Activated CD4-positive, alpha-beta T cell treated with anti-CD3 and anti-CD28 coated beads, Interleukin-2, Interleukin-6, amounts not matched to agents 100 ng/mL and 50 ng/mL, durations not matched to agents 16 hours and 8 hours (primary cell): ENCODE results near the gene CDK5RAP3.
A peak's percentile ranks its signal among the peaks of the same experiment; 100 is the strongest.
"Not testable (repeated sequence)": the region's sequence is repeated elsewhere in the genome, so short reads cannot be mapped to it uniquely, and the experiment has no call there.

Experiments
- DNase-seq: peaks from one replicate; pipeline ENCODE4 v3.0.0-alpha.2; 2020

The CDK5RAP3 gene

GRCh38 chr17:47980541-47980940, 9.6 kb downstream of the CDK5RAP3 start:
- DNase-seq: no peak

- DNase-seq: peak; percentile 36
These were observed 10.5 kb downstream of the CDK5RAP3 start for GRCh38 chr17:47981462-47981861.

GRCh38 chr17:47982091-47982617, 11.2 kb downstream of the CDK5RAP3 start:
- no peak for DNase-seq

GRCh38 chr17:47982645-47983390, 11.9 kb downstream of the CDK5RAP3 start:
- DNase-seq: no peak

GRCh38 chr17:47983492-47984223, 12.7 kb downstream of the CDK5RAP3 start:
- DNase-seq: no peak

- no peak for DNase-seq
These were observed 15.6 kb downstream of the CDK5RAP3 start for GRCh38 chr17:47986520-47986919.

GRCh38 chr17:47987240-47987835, 16.4 kb downstream of the CDK5RAP3 start:
- DNase-seq: no peak

- DNase-seq: not testable (repeated sequence)
These were observed 17.5 kb downstream of the CDK5RAP3 start for GRCh38 chr17:47988445-47988844.

- DNase-seq: no peak
These were observed 18.2 kb downstream of the CDK5RAP3 start for GRCh38 chr17:47989159-47989558.

GRCh38 chr17:47989700-47990099, 18.8 kb downstream of the CDK5RAP3 start:
- no peak for DNase-seq

- DNase-seq: no peak
These were observed 20.2 kb downstream of the CDK5RAP3 start for GRCh38 chr17:47990962-47991731.

- DNase-seq: no peak
These were observed 21.3 kb downstream of the CDK5RAP3 start for GRCh38 chr17:47992216-47992615.

GRCh38 chr17:47993031-47993564, 22.2 kb downstream of the CDK5RAP3 start:
- DNase-seq: no peak

- DNase-seq: no peak
These were observed 23.1 kb downstream of the CDK5RAP3 start for GRCh38 chr17:47993964-47994363.

GRCh38 chr17:47994724-47995123, 23.8 kb downstream of the CDK5RAP3 start:
- DNase-seq: no peak

GRCh38 chr17:47995241-47995935, 24.5 kb downstream of the CDK5RAP3 start:
- no peak for DNase-seq

- DNase-seq: no peak
These were observed 25.3 kb downstream of the CDK5RAP3 start for GRCh38 chr17:47996201-47996600.

- no peak for DNase-seq
These were observed 26.7 kb downstream of the CDK5RAP3 start for GRCh38 chr17:47997586-47997985.

GRCh38 chr17:47998044-47998443, 27.1 kb downstream of the CDK5RAP3 start:
- DNase-seq: no peak

- DNase-seq: no peak
These were observed 28.7 kb downstream of the CDK5RAP3 start for GRCh38 chr17:47999582-47999981.

- DNase-seq: no peak
These were observed 30.3 kb downstream of the CDK5RAP3 start for GRCh38 chr17:48001197-48001596.

GRCh38 chr17:48001657-48002056, 30.7 kb downstream of the CDK5RAP3 start:
- not testable (repeated sequence) for DNase-seq
